Measurements from ENCODE around the gene HAT1. TPM values are rescaled to one million over a fixed set of nuclear protein-coding genes. Genes with fewer than 3 reads are reported as not detected.

The HAT1 gene
- polyA plus RNA-seq, 2 of the 4 experiments (the other 2 are of a cell fraction), result 94.3 to 139 TPM

DNA sequence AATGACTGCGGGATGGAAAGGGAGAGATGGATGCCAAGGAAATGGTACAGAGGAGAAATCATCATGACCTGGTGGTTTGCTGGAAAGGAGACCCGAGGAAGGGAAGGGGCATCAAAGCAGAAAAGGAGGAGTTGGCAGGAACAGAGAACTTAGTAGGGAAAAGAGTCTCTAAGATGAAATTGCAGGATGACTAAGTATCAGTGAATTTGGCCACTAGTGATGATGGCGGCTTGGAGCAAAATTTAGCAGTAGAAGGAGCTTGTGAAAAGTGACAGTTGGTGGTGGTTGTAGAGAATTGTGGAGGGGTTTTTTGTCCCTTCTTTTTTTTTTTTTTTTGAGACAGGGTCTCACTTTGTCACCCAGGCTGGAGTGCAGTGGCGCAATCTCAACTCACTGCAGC is 87.6 kb downstream of the HAT1 start (continued):
- TF ChIP-seq FOXS1 (CRISPR knock-in tag; IDR thresholded peaks at IDR 0.05) (no peak), ZSCAN20 (CRISPR knock-in tag; IDR thresholded peaks at IDR 0.05) (no peak), ZFP36 (IDR thresholded peaks at IDR 0.05; ENCODE audit: borderline replicate concordance, partially characterized antibody) (no peak), NPAS2 (CRISPR knock-in tag; IDR thresholded peaks at IDR 0.05; ENCODE audit: borderline replicate concordance) (no peak), CHD4 (IDR thresholded peaks at IDR 0.05; ENCODE audit: borderline replicate concordance) (no peak)

DNA sequence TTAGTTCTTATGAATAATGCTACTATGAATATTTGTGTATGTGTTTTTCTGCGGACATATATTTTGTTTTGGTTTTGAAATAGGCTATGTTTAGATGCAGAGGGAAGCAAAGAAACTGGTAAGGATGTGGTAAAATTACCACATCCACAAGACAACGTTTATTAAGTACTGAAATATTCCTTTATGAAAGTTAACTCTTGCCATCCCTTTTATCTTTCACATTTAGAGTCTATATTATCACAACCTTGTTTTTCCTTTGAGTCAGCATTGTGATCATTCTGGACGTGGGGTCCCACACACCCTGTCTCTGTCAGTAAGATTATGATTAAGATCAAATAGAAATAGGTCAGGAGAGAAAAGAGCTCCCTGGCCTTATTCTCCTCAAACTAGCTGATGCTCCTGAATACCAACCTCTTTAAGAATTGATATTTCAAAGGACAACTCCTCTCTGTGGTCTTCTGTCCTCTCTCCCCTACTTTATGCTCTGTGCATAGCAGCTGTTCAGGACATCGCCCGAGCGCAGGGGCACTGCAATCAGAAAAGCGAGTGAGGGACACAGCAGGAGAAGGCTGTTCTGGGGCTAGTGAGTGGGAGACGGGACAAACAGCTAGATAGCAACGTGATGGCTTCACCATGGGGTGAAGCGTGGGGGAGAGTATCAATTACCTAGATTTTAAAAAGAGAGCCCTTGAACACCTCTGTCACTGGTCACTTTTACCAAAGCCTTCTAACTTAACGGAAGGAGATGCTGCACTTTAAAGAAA is 89.7 kb downstream of the HAT1 start:
- DNase-seq (ENCODE audit: low read depth in 1 of 2, low spot score in 1 of 2), result no peak

DNA sequence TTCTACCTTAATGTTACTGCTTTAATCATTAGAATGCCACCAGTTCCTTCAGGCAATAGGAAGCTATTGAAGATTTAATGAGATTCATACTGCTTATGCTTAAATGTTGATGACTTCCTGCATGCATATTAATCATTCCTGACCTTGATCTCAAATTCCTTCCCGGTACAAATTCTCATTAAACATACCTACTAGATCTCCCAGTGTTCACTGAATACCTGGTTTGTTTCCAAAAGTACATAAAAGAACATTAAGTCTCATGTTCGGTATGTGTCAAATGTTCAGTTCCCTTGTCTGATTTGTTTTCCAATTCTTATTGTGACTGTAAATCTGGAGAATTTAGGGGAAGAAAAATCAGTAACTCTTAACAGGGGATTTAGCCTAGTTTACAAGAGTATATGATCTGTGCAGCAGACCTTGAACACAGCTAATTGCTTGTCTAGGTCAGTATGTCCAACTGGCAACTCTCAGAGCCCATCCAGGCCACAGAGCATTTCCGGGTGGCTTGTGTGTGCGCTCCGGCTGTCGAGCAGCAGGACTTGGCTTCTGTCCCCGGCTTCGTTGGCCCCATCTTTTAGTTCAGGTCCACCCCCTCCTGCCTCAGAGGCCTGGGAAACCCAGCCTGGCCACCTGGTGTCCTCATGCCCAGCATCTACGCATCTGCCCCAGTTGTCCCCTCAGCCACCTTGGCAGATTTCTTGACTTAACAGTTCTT is 90.6 kb downstream of the HAT1 start:
- CTCF ChIA-PET, result interaction anchor here (0.6 to 1.4 kb wide), 3 partner anchors 8 to 287 kb away, joined by 3 to 4 read pairs (median 4); no protein-coding TSS in a partner anchor
- TF ChIP-seq, protein P1, sequence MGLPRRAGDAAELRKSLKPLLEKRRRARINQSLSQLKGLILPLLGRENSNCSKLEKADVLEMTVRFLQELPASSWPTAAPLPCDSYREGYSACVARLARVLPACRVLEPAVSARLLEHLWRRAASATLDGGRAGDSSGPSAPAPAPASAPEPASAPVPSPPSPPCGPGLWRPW (IDR thresholded peaks at IDR 0.05), result no peak
- TF ChIP-seq EP300 (IDR thresholded peaks at IDR 0.05) (no peak), HDAC2 (IDR thresholded peaks at IDR 0.05) (no peak), CHD4 (IDR thresholded peaks at IDR 0.05; ENCODE audit: borderline replicate concordance) (no peak), RFX5 (IDR thresholded peaks at IDR 0.05) (no peak), RARB (CRISPR knock-in tag; IDR thresholded peaks at IDR 0.05) (no peak), TFCP2L1 (CRISPR knock-in tag; IDR thresholded peaks at IDR 0.05) (no peak), ESRRA (IDR thresholded peaks at IDR 0.05; ENCODE audit: borderline replicate concordance, low read length) (no peak), ZC3H11A (IDR thresholded peaks at IDR 0.05) (no peak), RNF2 (IDR thresholded peaks at IDR 0.05; ENCODE audit: borderline replicate concordance, low read depth) (no peak)
- TF ChIP-seq, protein P2, sequence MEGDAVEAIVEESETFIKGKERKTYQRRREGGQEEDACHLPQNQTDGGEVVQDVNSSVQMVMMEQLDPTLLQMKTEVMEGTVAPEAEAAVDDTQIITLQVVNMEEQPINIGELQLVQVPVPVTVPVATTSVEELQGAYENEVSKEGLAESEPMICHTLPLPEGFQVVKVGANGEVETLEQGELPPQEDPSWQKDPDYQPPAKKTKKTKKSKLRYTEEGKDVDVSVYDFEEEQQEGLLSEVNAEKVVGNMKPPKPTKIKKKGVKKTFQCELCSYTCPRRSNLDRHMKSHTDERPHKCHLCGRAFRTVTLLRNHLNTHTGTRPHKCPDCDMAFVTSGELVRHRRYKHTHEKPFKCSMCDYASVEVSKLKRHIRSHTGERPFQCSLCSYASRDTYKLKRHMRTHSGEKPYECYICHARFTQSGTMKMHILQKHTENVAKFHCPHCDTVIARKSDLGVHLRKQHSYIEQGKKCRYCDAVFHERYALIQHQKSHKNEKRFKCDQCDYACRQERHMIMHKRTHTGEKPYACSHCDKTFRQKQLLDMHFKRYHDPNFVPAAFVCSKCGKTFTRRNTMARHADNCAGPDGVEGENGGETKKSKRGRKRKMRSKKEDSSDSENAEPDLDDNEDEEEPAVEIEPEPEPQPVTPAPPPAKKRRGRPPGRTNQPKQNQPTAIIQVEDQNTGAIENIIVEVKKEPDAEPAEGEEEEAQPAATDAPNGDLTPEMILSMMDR (IDR thresholded peaks at IDR 0.05), result no peak
- TF ChIP-seq, protein P3, sequence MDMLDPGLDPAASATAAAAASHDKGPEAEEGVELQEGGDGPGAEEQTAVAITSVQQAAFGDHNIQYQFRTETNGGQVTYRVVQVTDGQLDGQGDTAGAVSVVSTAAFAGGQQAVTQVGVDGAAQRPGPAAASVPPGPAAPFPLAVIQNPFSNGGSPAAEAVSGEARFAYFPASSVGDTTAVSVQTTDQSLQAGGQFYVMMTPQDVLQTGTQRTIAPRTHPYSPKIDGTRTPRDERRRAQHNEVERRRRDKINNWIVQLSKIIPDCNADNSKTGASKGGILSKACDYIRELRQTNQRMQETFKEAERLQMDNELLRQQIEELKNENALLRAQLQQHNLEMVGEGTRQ (IDR thresholded peaks at IDR 0.05), result no peak
- TF ChIP-seq, protein P4, sequence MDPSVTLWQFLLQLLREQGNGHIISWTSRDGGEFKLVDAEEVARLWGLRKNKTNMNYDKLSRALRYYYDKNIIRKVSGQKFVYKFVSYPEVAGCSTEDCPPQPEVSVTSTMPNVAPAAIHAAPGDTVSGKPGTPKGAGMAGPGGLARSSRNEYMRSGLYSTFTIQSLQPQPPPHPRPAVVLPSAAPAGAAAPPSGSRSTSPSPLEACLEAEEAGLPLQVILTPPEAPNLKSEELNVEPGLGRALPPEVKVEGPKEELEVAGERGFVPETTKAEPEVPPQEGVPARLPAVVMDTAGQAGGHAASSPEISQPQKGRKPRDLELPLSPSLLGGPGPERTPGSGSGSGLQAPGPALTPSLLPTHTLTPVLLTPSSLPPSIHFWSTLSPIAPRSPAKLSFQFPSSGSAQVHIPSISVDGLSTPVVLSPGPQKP (IDR thresholded peaks at IDR 0.05; ENCODE audit: low read depth, low read length), result no peak

More for the DNA sequence above, 89.7 kb downstream of the HAT1 start:
- ChIA-PET POLR2A (interaction anchor here (1.0 kb wide), 1 partner anchor 9 kb away, joined by 3 read pairs; no protein-coding TSS in a partner anchor), CTCF (interaction anchor here (1.0 to 1.4 kb wide), 2 partner anchors 8 to 9 kb away, joined by 4 read pairs; no protein-coding TSS in a partner anchor)
- FAIRE-seq (no peak), ATAC-seq (no peak; a peak in 1 of 6 replicates)
- H3K4me1 ChIP-seq, result peaks cover 11% of the 10 kb centered on the region; the same call in 2 of the 3 replicates
- no peaks in the 10 kb centered on the region for H3K9me3 ChIP-seq
- no peak for TF ChIP-seq RCOR1 (IDR thresholded peaks at IDR 0.05; ENCODE audit: low read depth, low read length)
- no peak for TF ChIP-seq HDAC2 (IDR thresholded peaks at IDR 0.05)
- TF ChIP-seq RNF2 (IDR thresholded peaks at IDR 0.05; ENCODE audit: borderline replicate concordance, low read depth), result no peak
- no peak for TF ChIP-seq RFX5 (IDR thresholded peaks at IDR 0.05)
- no peak for TF ChIP-seq ZNF302 (CRISPR knock-in tag; IDR thresholded peaks at IDR 0.05)
- TF ChIP-seq SREBF2 (IDR thresholded peaks at IDR 0.05), result no peak
- no peak for TF ChIP-seq EHMT2 (IDR thresholded peaks at IDR 0.05; ENCODE audit: low read depth)
- TF ChIP-seq EP300 (IDR thresholded peaks at IDR 0.05), result no peak
- TF ChIP-seq JUN (IDR thresholded peaks at IDR 0.05), result no peak
- TF ChIP-seq RAD21 (conservative IDR thresholded peaks at IDR 0.05 in 1 of 2, IDR thresholded peaks at IDR 0.05 in 1 of 2), result no peak
- TF ChIP-seq ESRRA (IDR thresholded peaks at IDR 0.05; ENCODE audit: borderline replicate concordance, low read length), result no peak
- TF ChIP-seq, protein P3 (IDR thresholded peaks at IDR 0.05), result no peak
- no peak for TF ChIP-seq POLR2AphosphoS2 (conservative IDR thresholded peaks at IDR 0.05; ENCODE audit: low read length)
- TF ChIP-seq, protein P2 (IDR thresholded peaks at IDR 0.05), result no peak
- no peak for TF ChIP-seq TFCP2L1 (CRISPR knock-in tag; IDR thresholded peaks at IDR 0.05)
- TF ChIP-seq FOXS1 (CRISPR knock-in tag; IDR thresholded peaks at IDR 0.05), result no peak
- H3K27ac ChIP-seq, result no peak overlapping the region
- no peak overlapping the region for H3K4me3 ChIP-seq
- WGBS (ENCODE audit: missing lambda C conversion rate), result 79% methylated on average over 11 of the region's 11 CpGs
- no peak overlapping the region for H3K4me2 ChIP-seq

More for the DNA sequence above, 90.6 kb downstream of the HAT1 start:
- Histone ChIP-seq H3K4me3 (no peak overlapping the region), H3K4me2 (no peak overlapping the region), H3K9me3 (no peaks in the 10 kb centered on the region), H3K27ac (no peak overlapping the region), H3K4me1 (peaks cover 11% of the 10 kb centered on the region; the same call in 2 of the 3 replicates)
- DNase-seq (ENCODE audit: low read depth in 1 of 2, low spot score in 1 of 2), result no peak
- no peak for FAIRE-seq
- ATAC-seq, result no peak; a peak in 1 of 6 replicates
- WGBS (ENCODE audit: missing lambda C conversion rate), result 77% methylated on average over 9 of the region's 9 CpGs
- POLR2A ChIA-PET, result interaction anchor here (1.0 kb wide), 1 partner anchor 9 kb away, joined by 3 read pairs; no protein-coding TSS in a partner anchor

All from A549 (cell line).